Measurements from ENCODE around the gene KANK4.
"Not testable (repeated sequence)": the region's sequence is repeated elsewhere in the genome, so short reads cannot be mapped to it uniquely, and the experiment has no call there.

The KANK4 gene

GRCh38 chr1:62227496-62227895 is 91.7 kb downstream of the KANK4 start:
- ChIA-PET POLR2A (no interaction called here), CTCF (interaction anchor here (0.6 to 0.7 kb wide), 2 partner anchors 83 to 881 kb away, joined by 3 read pairs; no protein-coding TSS in a partner anchor)
- TF ChIP-seq HDGF (IDR thresholded peaks at IDR 0.05; ENCODE audit: borderline replicate concordance) (no peak), FOXA1 (IDR thresholded peaks at IDR 0.05) (no peak), L3MBTL2 (conservative IDR thresholded peaks at IDR 0.05) (no peak), TARDBP (IDR thresholded peaks at IDR 0.05) (no peak), FOXM1 (IDR thresholded peaks at IDR 0.05; ENCODE audit: borderline replicate concordance) (no peak), LEF1 (IDR thresholded peaks at IDR 0.05; ENCODE audit: borderline replicate concordance) (no peak), CTBP1 (IDR thresholded peaks at IDR 0.05; ENCODE audit: borderline replicate concordance) (no peak), ARNT (IDR thresholded peaks at IDR 0.05) (no peak), SP1 (IDR thresholded peaks at IDR 0.05) (no peak), FOXK2 (IDR thresholded peaks at IDR 0.05) (no peak), NFRKB (IDR thresholded peaks at IDR 0.05) (no peak), SUZ12 (IDR thresholded peaks at IDR 0.05) (no peak), ZNF384 (IDR thresholded peaks at IDR 0.05) (no peak), PKNOX1 (IDR thresholded peaks at IDR 0.05) (no peak), BHLHE40 (IDR thresholded peaks at IDR 0.05; ENCODE audit: borderline replicate concordance) (no peak)
- no peak for DNase-seq (ENCODE audit: extremely low spot score)

- TF ChIP-seq LEF1 (IDR thresholded peaks at IDR 0.05; ENCODE audit: borderline replicate concordance) = no peak
- TF ChIP-seq NFRKB (IDR thresholded peaks at IDR 0.05) = no peak
- no peak for TF ChIP-seq CTBP1 (IDR thresholded peaks at IDR 0.05; ENCODE audit: borderline replicate concordance)
- no peak for TF ChIP-seq HDGF (IDR thresholded peaks at IDR 0.05; ENCODE audit: borderline replicate concordance)
- TF ChIP-seq FOXK2 (IDR thresholded peaks at IDR 0.05) = no peak
- no peak for TF ChIP-seq SP1 (IDR thresholded peaks at IDR 0.05)
- no peak for TF ChIP-seq BHLHE40 (IDR thresholded peaks at IDR 0.05; ENCODE audit: borderline replicate concordance)
- no peak for TF ChIP-seq L3MBTL2 (conservative IDR thresholded peaks at IDR 0.05)
- TF ChIP-seq PKNOX1 (IDR thresholded peaks at IDR 0.05) = no peak
- no peak for TF ChIP-seq TARDBP (IDR thresholded peaks at IDR 0.05)
- no peak for TF ChIP-seq FOXA1 (IDR thresholded peaks at IDR 0.05)
- TF ChIP-seq FOXM1 (IDR thresholded peaks at IDR 0.05; ENCODE audit: borderline replicate concordance) = no peak
- no peak for TF ChIP-seq SUZ12 (IDR thresholded peaks at IDR 0.05)
- no peak for TF ChIP-seq ARNT (IDR thresholded peaks at IDR 0.05)
- TF ChIP-seq ELF4 (IDR thresholded peaks at IDR 0.05) = no peak
- ChIA-PET POLR2A (no interaction called here), CTCF (no interaction called here)
- no peak for DNase-seq (ENCODE audit: extremely low spot score)
Observed at GRCh38 chr1:62224182-62224581, 95.1 kb downstream of the KANK4 start.

GRCh38 chr1:62222321-62222720 is 96.9 kb downstream of the KANK4 start:
- ChIA-PET CTCF (no interaction called here), POLR2A (no interaction called here)
- no peak for DNase-seq (ENCODE audit: extremely low spot score)
- TF ChIP-seq L3MBTL2 (conservative IDR thresholded peaks at IDR 0.05) (no peak), LEF1 (IDR thresholded peaks at IDR 0.05; ENCODE audit: borderline replicate concordance) (no peak), ELF4 (IDR thresholded peaks at IDR 0.05) (no peak), BHLHE40 (IDR thresholded peaks at IDR 0.05; ENCODE audit: borderline replicate concordance) (no peak), TARDBP (IDR thresholded peaks at IDR 0.05) (no peak), FOXA1 (IDR thresholded peaks at IDR 0.05) (no peak), NFRKB (IDR thresholded peaks at IDR 0.05) (no peak), ZNF384 (IDR thresholded peaks at IDR 0.05) (no peak)

GRCh38 chr1:62221171-62221570 is 98.1 kb downstream of the KANK4 start:
- CTCF ChIA-PET = no interaction called here
- POLR2A ChIA-PET = no interaction called here
- TF ChIP-seq CTBP1 (IDR thresholded peaks at IDR 0.05; ENCODE audit: borderline replicate concordance) (no peak), SUZ12 (IDR thresholded peaks at IDR 0.05) (no peak), NFRKB (IDR thresholded peaks at IDR 0.05) (no peak), FOXK2 (IDR thresholded peaks at IDR 0.05) (no peak), TARDBP (IDR thresholded peaks at IDR 0.05) (no peak), FOXA1 (IDR thresholded peaks at IDR 0.05) (no peak), ZNF384 (IDR thresholded peaks at IDR 0.05) (no peak), SP1 (IDR thresholded peaks at IDR 0.05) (no peak), FOXM1 (IDR thresholded peaks at IDR 0.05; ENCODE audit: borderline replicate concordance) (no peak), LEF1 (IDR thresholded peaks at IDR 0.05; ENCODE audit: borderline replicate concordance) (no peak), L3MBTL2 (conservative IDR thresholded peaks at IDR 0.05) (no peak), ARNT (IDR thresholded peaks at IDR 0.05) (no peak), ELF4 (IDR thresholded peaks at IDR 0.05) (no peak), HDGF (IDR thresholded peaks at IDR 0.05; ENCODE audit: borderline replicate concordance) (no peak)
- no peak for DNase-seq (ENCODE audit: extremely low spot score)

- POLR2A ChIA-PET; DNase-seq (ENCODE audit: extremely low spot score); CTCF ChIA-PET: not testable (repeated sequence)
Observed at GRCh38 chr1:62220456-62220855, 98.8 kb downstream of the KANK4 start.

- ChIA-PET POLR2A (interaction anchor here (0.7 kb wide), 1 partner anchor 377 kb away, joined by 3 read pairs; no protein-coding TSS in a partner anchor), CTCF (interaction anchor here (0.7 kb wide), 1 partner anchor 664 kb away, joined by 3 read pairs; no protein-coding TSS in a partner anchor)
- no peak for TF ChIP-seq CTBP1 (IDR thresholded peaks at IDR 0.05; ENCODE audit: borderline replicate concordance)
- TF ChIP-seq BHLHE40 (IDR thresholded peaks at IDR 0.05; ENCODE audit: borderline replicate concordance) = no peak
- no peak for TF ChIP-seq ARNT (IDR thresholded peaks at IDR 0.05)
- no peak for TF ChIP-seq PKNOX1 (IDR thresholded peaks at IDR 0.05)
- no peak for TF ChIP-seq FOXK2 (IDR thresholded peaks at IDR 0.05)
- no peak for TF ChIP-seq FOXM1 (IDR thresholded peaks at IDR 0.05; ENCODE audit: borderline replicate concordance)
- no peak for TF ChIP-seq L3MBTL2 (conservative IDR thresholded peaks at IDR 0.05)
- no peak for DNase-seq (ENCODE audit: extremely low spot score)
Observed at GRCh38 chr1:62218604-62219003, 100.6 kb downstream of the KANK4 start.

All from HEK293T (cell line).